ENCODE data around the gene SSBP3. TPM values are rescaled to one million over a fixed set of nuclear protein-coding genes. Genes with fewer than 3 reads are reported as not detected.

The SSBP3 gene
- total RNA-seq, 4 donors from 2014 or later = 32.8 to 63.4 (median 47.4) TPM

GRCh38 chr1:54332781-54333585 lies 73.2 kb downstream of the SSBP3 start:
- Histone ChIP-seq H3K27ac (replicated peaks in 1 of 4) (peak overlapping the region; percentile 86 to 91 (median 88)), H3K4me1 (peaks cover 94 to 97% (median 97%) of the 10 kb centered on the region in 4 donors), H3K27me3 (no peaks in the 10 kb centered on the region), H3K9me3 (no peaks in the 10 kb centered on the region), H3K4me3 (no peak overlapping the region), H3K36me3 (no peaks in the 10 kb centered on the region)
- 69% methylated on average over 9 of the region's 21 CpGs for WGBS
- TF ChIP-seq POLR2A (IDR thresholded peaks at IDR 0.05; ENCODE audit: low read depth) (no peak), POLR2AphosphoS5 (IDR thresholded peaks at IDR 0.05) (peak in 1 of 2 donors; percentile 31), EP300 (IDR thresholded peaks at IDR 0.05) (no peak), CTCF (IDR thresholded peaks at IDR 0.05) (no peak)
- intact Hi-C loops (cut with DNase I) = loop anchor here (10.0 kb wide), 1 partner anchor 72 kb away; the partner anchor contains the start of gene SSBP3
- DNase-seq (ENCODE audit: extremely low spot score) = no peak

GRCh38 chr1:54331843-54332463 lies 74.2 kb downstream of the SSBP3 start:
- peak overlapping the region; percentile 86 to 91 (median 88) for H3K27ac ChIP-seq (replicated peaks in 1 of 4)
- H3K9me3 ChIP-seq = no peaks in the 10 kb centered on the region
- no peaks in the 10 kb centered on the region for H3K36me3 ChIP-seq
- H3K27me3 ChIP-seq = no peaks in the 10 kb centered on the region
- intact Hi-C loops (cut with DNase I) = loop anchor here (10.0 kb wide), 1 partner anchor 73 kb away; the partner anchor contains the start of gene SSBP3
- no peak overlapping the region for H3K4me3 ChIP-seq
- peaks cover 95 to 100% (median 100%) of the 10 kb centered on the region in 4 donors for H3K4me1 ChIP-seq
- whole genome bisulfite sequencing = 94% methylated on average over 2 of the region's 3 CpGs
- no peak for DNase-seq (ENCODE audit: extremely low spot score)
- TF ChIP-seq POLR2A (IDR thresholded peaks at IDR 0.05; ENCODE audit: low read depth) (no peak), POLR2AphosphoS5 (IDR thresholded peaks at IDR 0.05) (no peak), EP300 (IDR thresholded peaks at IDR 0.05) (no peak), CTCF (IDR thresholded peaks at IDR 0.05) (no peak)

- H3K9me3 ChIP-seq = no peaks in the 10 kb centered on the region
- 61% methylated on average over 10 of the region's 12 CpGs for WGBS
- intact Hi-C loops (cut with DNase I) = loop anchor here (10.0 kb wide), 1 partner anchor 74 kb away; the partner anchor contains the start of gene SSBP3
Observed at GRCh38 chr1:54331091-54331772, 75.0 kb downstream of the SSBP3 start.

More at GRCh38 chr1:54331091-54331772, 75.0 kb downstream of the SSBP3 start:
- no peaks in the 10 kb centered on the region for H3K27me3 ChIP-seq
- peaks cover 95 to 100% (median 100%) of the 10 kb centered on the region in 4 donors for H3K4me1 ChIP-seq
- H3K27ac ChIP-seq (replicated peaks in 1 of 4) = peak overlapping the region; percentile 86 to 91 (median 88)
- no peaks in the 10 kb centered on the region for H3K36me3 ChIP-seq
- TF ChIP-seq POLR2A (IDR thresholded peaks at IDR 0.05; ENCODE audit: low read depth) = no peak
- TF ChIP-seq CTCF (IDR thresholded peaks at IDR 0.05) = no peak
- TF ChIP-seq EP300 (IDR thresholded peaks at IDR 0.05) = no peak
- no peak for DNase-seq (ENCODE audit: extremely low spot score)
- H3K4me3 ChIP-seq = no peak overlapping the region
